ENCODE measurements around the gene ZNF683.

ZNF683 gene

GRCh38 chr1:26315874-26316850, 56.4 kb downstream of the ZNF683 start:
- no peak for FAIRE-seq
- DNase-seq (ENCODE audit: insufficient read length, low spot score), result no peak

DNA sequence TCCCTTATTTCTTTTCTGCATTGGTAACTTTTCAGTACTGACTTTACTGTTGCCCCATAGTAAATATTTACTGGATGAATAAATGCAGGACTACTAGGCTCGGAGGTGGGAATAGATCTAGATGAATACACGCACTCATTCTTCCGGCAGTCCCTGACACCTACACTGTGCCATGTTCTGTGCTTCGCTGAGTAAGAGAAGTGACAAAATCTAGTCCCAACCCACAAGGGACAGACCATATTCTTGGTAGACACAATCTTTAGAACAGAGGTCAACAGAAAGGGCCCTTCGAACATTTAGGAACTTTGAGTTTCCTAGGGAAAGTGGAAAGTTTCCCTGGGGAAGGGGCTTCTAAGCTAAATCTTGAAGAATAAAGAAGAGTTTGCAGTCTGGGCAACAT, 58.0 kb downstream of the ZNF683 start:
- DNase-seq (ENCODE audit: insufficient read length, low spot score) (no peak), FAIRE-seq (no peak)
